ENCODE results near the gene RORB.

Gene RORB

DNA sequence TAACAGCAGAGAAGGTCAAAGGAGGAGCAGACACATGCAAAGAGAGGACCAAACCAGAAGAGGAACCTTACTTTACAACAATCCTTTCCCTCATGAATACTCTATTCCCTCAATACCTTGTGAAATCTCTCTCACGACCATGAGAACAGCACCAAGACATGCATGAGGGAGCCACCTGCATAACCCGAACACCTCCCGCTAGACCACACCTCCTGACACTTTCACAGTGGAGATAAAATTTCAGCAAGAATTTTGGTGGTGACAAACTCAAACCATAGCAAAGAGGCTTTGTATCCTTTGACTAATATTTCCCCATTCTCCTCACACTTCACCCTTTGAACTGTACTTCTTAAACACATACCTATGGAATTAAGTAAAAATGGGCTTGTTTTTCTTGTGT is 101.7 kb downstream of the RORB start:
- DNase-seq (ENCODE audit: low read depth in 2 of 2), result no peak

DNA sequence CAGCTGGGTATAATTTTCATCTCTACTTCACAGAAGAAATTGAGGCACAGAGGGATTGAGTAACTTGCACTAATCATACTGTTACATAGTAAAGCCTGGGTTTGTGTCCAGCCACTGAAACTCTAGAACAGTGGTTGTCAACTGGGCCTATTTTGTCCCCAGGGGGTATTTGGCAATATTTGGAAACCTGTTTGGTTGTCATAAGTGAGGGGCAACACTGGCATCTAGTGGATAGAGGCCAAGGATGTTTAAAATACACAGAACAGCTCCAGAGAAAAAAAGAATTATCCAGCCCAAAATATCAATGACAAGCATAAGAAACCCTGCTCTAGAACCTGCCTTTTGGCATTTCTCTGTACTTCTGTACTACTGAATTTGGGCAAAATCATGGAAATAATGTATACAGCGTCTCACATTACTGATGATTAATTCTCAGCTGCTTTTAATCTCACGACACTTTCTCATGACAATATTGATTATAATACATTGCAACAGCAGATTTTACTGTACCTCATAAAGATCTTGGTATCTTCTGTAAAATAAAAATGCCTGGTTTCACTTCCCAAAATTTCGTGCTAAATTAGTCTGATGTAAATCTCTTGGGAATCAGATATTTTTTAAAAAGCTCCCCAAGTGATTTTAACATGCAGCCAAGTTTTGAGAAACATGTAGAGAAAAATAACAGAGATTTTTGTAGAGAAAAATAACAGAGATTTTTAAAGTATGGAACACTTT is 112.7 kb downstream of the RORB start:
- DNase-seq (ENCODE audit: low read depth in 2 of 2), result no peak

DNA sequence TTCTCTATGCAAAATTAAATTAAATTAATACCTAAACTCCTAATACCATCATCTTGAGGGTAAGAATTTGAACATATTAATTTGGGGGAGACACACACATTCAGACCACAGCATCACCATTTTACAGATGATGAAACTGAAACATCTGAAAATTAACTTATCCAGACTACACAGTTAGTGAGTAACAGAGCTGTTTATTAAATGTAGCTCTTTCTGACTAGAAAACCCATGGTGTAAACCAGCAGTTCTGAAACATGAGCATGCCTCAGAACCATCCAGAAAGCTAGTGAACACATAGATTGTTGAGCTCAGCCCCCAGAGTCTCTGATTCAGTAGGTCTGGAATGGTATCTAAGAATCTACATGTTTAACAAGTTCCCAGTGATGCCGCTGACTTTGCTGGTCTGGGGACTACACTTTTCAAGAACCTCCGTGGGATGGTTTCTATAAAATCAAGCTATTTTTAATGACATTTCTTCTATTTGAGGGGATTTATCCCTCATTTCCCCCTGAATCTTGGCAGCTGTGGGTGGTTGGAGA is 113.5 kb downstream of the RORB start:
- DNase-seq (ENCODE audit: low read depth in 2 of 2), result no peak

DNA sequence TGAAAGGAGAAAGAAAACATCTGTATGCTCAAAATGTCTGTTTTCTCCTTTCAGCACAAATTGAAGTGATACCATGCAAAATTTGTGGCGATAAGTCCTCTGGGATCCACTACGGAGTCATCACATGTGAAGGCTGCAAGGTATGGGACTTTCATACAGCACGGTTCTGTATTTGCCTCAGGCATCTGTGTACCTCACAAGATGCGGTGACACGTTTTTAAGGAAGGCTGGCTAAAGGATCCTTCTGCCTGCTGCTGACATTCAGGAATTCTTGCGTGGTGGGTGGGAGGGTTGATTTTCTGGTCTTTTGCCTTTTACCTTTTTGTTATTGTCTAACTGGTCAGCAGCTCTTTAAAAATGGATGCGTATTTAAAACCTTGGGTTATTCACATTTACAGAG is 133.1 kb downstream of the RORB start:
- DNase-seq (ENCODE audit: low read depth in 2 of 2), result no peak

DNA sequence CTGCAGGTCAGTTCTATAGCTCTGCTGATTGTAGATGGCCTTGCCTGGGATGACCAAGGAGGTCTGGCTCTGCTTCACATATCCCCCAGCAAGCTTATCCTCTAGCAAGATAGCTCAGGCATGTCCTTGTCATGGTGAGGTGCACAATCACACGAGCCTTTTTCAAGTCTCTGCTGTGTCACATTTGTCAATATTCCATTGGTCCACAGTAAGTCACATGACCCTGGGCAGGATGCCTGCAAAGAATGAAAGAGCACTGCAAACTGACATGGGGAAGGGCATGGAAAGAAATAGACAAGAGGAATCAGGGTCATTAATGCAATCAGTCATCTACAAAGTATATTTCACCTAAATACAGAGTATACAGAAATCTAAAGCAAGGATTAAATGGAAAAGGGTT is 142.0 kb downstream of the RORB start:
- DNase-seq (ENCODE audit: low read depth in 2 of 2), result no peak

DNA sequence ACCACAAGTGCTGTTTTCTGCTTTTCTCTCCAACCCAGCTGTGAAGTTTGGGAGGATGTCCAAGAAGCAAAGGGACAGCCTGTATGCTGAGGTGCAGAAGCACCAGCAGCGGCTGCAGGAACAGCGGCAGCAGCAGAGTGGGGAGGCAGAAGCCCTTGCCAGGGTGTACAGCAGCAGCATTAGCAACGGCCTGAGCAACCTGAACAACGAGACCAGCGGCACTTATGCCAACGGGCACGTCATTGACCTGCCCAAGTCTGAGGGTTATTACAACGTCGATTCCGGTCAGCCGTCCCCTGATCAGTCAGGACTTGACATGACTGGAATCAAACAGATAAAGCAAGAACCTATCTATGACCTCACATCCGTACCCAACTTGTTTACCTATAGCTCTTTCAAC is 145.2 kb downstream of the RORB start:
- DNase-seq (ENCODE audit: low read depth in 2 of 2), result no peak

DNA sequence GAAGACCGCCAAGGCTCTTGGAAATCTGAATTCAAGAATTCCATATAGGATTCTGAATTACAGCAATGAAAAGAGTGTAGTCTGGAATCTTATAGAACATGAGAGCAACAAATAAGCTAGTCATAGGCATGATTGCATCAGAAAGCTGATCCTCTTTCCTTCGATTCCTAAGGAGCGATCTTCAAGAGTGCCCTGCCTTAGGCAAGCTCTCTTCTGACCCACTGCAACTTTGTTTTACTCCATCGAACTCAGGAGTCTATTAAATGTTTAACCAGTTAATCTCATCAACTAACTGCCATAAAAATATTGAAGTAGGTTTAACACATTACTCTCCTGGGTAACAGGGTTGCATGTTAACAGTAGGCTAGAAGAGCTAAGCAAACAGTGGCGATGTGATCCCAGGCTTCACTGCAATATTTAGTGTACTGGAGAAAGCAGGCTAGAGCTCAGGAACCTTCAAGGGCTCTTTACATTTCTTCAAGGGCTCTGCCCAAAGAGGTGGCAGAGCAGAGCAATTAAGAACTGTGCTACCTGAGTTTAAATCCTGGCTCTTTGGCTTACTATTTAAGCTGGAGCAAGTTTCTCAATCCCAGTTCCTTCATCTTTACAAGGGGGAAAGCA is 146.3 kb downstream of the RORB start:
- DNase-seq (ENCODE audit: low read depth in 2 of 2), result no peak

DNA sequence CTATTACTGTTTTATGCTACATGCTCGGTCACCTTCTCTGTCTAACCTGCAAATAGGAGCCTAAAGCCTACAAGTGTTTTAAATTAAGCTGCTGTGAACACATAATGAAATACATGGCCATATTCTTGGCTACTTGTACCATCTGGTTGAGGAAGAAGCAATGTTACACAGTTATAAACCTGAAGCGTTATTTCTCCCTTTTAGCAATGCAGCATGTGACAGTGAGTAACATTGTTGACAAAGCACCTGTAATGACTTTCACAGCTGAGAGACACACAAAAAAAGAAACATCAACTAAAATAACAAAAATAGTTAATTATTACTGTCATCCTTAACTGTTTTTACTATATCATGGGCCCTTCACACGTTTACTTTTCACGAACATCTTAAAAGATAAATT is 146.9 kb downstream of the RORB start:
- no peak for DNase-seq (ENCODE audit: low read depth in 2 of 2)

DNA sequence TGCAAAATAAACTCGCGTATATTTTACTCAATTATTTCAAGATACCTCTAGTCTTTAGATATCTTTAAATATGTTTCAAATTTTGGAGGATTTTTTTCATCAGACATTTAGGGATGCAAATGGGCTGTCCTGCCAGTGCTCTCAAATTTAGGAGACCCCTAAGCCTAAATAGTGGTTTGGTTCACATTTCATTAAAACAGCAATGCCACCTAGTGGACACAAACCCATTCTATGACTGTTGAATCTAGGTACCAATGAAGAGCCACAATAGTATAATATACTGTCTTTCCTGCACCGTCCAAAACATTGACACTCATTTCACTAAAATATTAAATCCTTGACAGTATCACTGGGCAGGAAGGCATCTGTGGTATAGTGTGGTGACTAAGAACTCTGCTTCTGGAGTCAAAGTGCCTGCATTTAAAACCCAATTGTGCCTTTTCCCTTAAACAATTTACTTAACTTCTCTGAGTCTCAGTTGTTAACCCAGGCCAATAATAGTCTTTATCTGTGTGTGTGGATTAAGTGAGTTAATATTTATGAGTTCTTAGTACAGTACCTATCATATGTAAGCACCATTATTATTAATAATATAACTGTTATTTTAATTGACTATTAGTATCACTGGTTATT is 148.0 kb downstream of the RORB start:
- no peak for DNase-seq (ENCODE audit: low read depth in 2 of 2)

DNA sequence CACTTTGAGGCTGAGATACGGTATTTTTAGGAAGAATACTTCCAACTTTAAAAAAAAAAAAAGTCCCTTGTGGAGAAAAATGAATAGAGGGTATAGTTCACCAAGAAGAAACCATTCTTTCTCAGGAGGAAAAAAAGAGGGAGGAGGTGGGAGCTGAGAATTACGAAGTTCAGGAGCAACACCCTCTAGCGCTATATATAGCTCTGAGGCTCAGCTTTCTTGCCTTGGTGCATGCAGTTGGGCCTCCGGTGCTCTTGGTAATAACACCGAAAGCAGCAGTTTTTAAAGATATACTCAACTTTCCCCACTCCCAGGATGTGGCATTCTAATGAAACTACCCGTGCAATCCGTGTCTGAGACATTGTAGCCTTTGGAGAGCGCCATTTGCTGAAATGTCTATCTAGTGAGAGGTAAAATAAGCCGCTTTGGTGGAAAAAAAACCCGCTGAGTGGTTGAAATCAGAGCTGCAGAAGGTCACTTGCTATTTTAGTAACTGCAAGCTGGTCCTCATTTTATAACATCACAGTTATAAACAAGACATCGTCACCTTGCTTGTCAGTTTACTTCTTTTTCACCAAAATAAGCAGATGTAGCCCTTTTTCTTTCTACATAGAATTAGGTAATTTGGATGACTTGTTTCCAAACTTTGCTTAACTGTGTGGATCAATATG is 156.4 kb downstream of the RORB start:
- no peak for DNase-seq (ENCODE audit: low read depth in 2 of 2)

DNA sequence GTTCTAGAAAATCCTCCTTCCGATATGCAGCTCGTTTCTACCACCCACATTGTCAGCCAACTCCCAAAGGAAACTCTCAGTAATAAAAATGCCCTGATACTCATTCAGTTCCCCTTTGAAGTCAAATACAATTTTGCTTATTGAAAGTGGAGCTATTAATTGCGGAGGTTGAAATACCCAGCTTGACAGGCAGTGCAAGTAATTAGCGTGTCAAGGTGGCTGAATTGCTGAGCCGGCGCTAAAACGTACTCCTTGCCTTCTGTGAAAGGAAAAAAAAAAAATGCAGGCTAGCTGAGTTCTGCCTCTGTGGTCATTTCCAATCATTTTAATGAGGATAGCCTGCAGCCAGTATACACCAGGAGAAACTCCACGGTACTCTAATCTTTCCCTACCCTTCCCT is 165.5 kb downstream of the RORB start:
- DNase-seq (ENCODE audit: low read depth in 2 of 2), result no peak

DNA sequence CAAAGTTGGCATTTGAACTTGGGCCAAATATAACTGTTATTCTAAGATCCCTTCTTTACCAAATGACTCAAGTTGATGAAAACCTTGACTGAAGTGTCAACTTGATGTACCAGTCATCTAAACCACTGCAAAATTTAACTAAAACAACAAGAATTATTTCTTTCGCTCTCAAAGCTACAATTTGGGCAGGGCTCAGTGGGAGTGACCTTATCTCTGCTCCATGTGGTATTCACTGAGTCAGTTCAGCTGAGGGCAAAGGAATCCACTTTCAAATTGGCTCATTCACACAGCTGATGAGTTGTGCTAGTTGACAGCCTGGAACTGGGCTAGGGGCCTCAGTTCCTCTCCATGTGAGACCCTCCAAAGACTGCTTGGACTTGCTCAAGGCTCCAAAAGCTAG is 166.3 kb downstream of the RORB start:
- DNase-seq (ENCODE audit: low read depth in 2 of 2), result no peak

DNA sequence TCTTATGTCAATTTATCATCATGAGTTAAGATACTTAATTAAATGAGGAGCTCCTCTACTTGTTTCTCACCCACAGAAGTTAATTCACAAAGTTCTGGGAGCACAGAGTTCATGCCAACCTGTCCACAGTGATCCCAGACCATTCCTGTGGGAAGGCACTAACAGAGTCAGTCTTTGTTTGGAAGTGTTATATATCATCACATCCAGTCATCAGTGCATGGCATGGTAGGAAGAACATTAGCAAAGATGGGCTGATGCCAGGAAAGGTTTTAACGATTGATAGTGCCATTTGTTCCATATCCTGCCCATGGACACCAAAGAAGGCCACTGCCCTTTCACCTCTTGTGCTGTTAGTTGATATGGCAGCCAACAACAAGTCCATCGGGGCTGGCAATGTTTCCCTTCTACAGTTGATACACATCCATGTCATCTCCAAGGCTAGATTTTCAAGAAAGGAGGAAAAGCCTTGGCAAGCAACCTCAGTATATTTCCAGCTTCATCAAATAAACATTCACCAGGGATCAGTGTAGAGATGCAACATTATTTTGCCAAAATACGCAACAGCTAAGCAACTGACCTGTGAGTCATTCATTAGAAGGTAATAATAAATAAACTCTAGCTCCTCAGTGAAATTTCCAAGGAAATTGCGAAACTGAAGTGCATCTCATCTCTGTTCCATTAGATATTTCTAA is 169.6 kb downstream of the RORB start:
- DNase-seq (ENCODE audit: low read depth in 2 of 2), result no peak

DNA sequence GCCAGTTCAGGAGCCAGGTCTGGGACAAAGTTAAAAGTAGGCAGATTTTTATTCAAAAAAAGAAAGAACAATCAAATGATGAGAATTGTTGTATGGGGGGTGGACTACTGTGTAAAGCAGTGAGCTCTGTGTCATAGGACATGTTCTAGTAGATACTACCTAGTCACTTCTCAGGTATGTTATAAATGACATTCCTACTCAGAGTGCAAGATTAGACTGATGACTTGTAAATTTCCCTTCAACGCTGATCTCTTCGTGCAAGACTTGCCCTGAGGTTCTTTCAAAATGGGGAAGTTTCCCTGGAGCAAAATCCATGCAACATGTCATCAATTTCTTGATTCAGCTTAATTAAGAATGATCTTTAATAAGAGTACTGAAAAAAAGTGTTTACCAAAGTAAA is 175.1 kb downstream of the RORB start:
- no peak for DNase-seq (ENCODE audit: low read depth in 2 of 2)

DNA sequence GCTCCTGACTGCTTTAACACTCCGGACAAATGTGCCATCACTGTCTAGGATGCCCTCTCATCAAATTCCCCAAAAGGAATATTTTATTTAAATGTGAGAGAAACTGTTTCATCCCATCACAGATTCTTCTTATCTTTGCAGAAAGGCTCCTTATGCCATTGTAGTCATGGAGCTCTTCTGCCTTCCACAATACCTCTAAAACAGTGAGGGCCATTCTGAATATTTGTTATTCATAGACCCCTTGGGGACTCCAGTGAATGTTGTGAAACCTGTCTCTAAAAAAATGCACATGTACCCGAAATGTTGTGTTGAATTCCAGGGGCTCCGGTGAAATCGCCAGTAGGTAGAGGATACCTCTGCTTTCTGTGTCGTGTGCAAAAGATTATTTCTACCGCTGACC is 176.9 kb downstream of the RORB start:
- DNase-seq (ENCODE audit: low read depth in 2 of 2), result no peak

DNA sequence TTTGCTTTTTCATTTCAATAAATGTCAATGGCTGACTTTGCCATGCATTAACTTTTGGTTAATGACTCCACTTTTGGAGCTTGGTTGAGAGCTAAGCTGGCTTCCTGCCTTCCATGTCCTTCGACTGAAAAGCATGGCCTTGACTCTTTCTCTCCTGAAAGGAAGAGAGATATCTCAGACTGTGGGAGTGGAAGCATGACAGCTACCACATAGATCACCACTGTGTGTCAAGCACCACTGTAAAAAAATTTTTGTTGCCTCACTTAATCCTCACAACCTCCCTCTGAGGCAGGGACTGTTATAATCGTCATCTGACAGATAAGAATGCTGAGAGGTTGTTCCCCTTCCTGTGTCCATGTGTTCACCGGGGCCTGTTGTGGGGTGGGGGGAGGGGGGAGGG is 184.8 kb downstream of the RORB start:
- no peak for DNase-seq (ENCODE audit: low read depth in 2 of 2)

DNA sequence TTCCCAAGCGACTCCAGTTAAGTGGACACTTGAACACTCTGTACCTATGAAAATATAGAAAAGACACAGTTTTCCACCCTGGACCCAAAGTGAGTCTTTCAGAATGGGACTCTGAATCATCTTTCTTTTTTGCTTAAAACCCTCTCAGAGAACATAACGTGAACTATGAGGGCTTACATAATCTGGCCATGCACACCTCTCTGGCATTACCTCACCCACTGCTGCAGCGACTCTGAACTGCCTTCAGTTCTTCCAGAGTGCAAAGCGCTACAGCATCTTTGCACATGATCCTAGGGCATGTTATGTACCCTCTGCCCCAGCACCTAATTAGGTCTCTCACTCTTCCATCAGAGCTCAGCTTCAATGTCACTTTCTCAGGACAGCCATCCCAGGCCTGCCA is 186.2 kb downstream of the RORB start:
- DNase-seq (ENCODE audit: low read depth in 2 of 2), result no peak

DNA sequence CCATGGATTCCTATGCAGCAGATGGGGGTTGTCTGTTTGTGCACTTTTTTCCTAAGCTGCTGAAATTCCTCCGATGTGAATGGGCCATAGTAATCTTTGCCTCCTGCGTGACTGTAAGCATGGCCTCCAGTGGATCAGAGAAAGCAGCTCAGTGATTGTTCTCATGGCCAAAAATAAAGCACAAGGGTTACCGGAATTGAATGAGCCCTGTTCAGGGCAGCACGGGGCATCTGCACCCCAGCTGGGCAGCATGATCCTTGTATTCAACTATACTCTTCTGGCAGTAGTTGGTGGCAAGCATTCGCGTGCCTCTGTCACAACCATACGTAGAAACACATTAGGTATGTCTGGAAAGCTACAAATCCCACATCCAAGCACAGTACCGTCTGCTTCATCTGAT is 193.9 kb downstream of the RORB start:
- no peak for DNase-seq (ENCODE audit: low read depth in 2 of 2)

DNA sequence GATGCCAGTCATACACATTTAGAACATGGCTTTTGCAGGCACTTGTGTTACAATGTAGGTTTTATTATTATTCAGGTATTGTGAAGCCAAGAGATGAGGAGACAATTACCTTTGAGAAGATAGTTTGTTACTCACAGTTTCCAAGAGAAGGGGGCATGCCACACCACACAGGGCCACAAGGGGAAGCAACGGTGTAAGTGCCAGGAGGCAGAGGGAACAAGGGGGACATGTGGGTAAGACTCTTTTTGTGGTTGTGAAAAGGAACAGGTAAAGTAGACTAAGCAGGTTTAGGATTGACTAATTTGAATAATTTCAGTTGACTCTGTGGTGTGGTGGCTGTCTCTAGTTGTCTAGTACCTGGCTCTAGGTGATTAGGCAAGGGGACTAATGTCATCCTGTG is 199.4 kb downstream of the RORB start:
- DNase-seq (ENCODE audit: low read depth in 2 of 2), result no peak

DNA sequence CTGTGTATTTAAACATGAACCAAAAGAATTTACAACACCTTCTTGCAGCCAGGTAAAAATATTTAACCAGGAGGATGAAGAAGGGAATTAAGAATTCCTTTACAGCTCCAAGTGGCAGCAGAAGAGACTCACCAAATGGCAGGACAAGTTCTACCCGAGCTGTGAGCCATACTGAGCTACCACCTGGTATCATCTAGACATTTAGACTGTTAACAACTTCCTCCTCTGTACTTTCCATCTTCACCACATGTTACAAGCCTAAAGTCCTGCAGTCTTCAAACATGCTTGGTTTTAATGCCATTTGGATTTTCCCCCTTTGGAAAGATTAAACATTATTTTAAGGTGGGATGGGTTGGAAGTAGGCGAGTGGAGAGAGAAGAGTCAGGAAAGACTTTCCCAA is 200.4 kb downstream of the RORB start:
- DNase-seq (ENCODE audit: low read depth in 2 of 2), result no peak

DNA sequence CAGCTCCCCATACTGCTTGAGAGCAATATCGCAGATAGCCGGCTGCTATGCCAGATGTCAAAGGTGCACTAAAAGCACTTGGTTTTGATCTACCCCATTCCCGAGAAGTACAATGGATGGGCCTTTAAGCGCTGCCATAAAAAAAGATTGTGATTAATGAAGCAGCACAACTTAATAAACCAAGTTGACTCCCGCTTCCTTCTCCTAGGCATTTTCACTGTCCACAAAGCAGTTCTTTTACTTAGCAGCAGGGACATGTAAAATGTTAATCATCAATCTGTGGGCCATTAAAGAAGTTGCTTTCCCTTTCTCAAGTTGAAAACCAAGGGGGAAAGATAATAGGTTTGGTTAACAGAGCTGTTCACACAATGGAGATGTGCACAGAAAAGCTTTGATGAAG is 214.2 kb downstream of the RORB start:
- DNase-seq (ENCODE audit: low read depth in 2 of 2), result no peak

DNA sequence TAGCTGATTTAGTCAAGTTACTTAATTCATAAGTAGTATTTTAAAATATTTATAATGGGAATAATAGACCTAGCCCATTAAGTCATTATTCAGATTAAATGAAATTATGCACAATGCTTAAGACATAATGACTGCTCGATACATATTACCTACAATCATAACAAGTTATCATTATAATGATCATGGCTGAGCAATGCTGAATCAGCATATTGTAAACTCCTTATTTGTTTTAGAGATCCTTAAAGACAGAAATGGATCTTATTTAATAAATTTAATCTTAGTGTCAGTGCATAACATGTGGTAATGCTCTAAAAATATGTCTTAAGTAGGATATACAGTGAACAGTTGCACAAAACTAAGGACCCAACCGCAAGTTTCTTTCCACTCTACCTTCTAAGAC is 221.6 kb downstream of the RORB start:
- no peak for DNase-seq (ENCODE audit: low read depth in 2 of 2)
